ENCODE results near the gene BRF1.
"Not testable (repeated sequence)": the region's sequence is repeated elsewhere in the genome, so short reads cannot be mapped to it uniquely, and the experiment has no call there.

Gene BRF1

GRCh38 chr14:105281371-105282097 is 19.3 kb downstream of the BRF1 start:
- no peaks in the 10 kb centered on the region for H3K9me3 ChIP-seq
- H3K4me1 ChIP-seq, result no peaks in the 10 kb centered on the region
- H3K4me3 ChIP-seq (ENCODE audit: low read depth, low read length), result no peak overlapping the region
- H3K27me3 ChIP-seq, result no peaks in the 10 kb centered on the region
- TF ChIP-seq CTCF (IDR thresholded peaks at IDR 0.05; ENCODE audit: low read depth, low read length), result peak; percentile 74
- no peaks in the 10 kb centered on the region for H3K36me3 ChIP-seq
- peak; percentile 46 for DNase-seq

GRCh38 chr14:105280525-105280924 is 20.3 kb downstream of the BRF1 start:
- TF ChIP-seq CTCF (IDR thresholded peaks at IDR 0.05; ENCODE audit: low read depth, low read length), result no peak
- Histone ChIP-seq H3K27me3 (no peaks in the 10 kb centered on the region), H3K9me3 (no peaks in the 10 kb centered on the region), H3K4me1 (no peaks in the 10 kb centered on the region), H3K4me3 (ENCODE audit: low read depth, low read length) (no peak overlapping the region), H3K36me3 (no peaks in the 10 kb centered on the region)
- no peak for DNase-seq

GRCh38 chr14:105279642-105280361 is 21.0 kb downstream of the BRF1 start:
- Histone ChIP-seq H3K9me3 (no peaks in the 10 kb centered on the region), H3K4me1 (no peaks in the 10 kb centered on the region), H3K27me3 (no peaks in the 10 kb centered on the region), H3K4me3 (ENCODE audit: low read depth, low read length) (no peak overlapping the region), H3K36me3 (no peaks in the 10 kb centered on the region)
- TF ChIP-seq CTCF (IDR thresholded peaks at IDR 0.05; ENCODE audit: low read depth, low read length), result no peak
- DNase-seq, result no peak

- not testable (repeated sequence) for H3K36me3 ChIP-seq; H3K4me1 ChIP-seq; H3K9me3 ChIP-seq; DNase-seq; H3K27me3 ChIP-seq; H3K4me3 ChIP-seq (ENCODE audit: low read depth, low read length)
Observed at GRCh38 chr14:105277448-105277847, 23.4 kb downstream of the BRF1 start.

- no peak for DNase-seq
Observed at GRCh38 chr14:105275267-105275946, 25.4 kb downstream of the BRF1 start.

GRCh38 chr14:105274637-105275036 is 26.2 kb downstream of the BRF1 start:
- Histone ChIP-seq H3K4me3 (ENCODE audit: low read depth, low read length) (no peak overlapping the region), H3K27me3 (no peaks in the 10 kb centered on the region), H3K36me3 (no peaks in the 10 kb centered on the region), H3K4me1 (no peaks in the 10 kb centered on the region), H3K9me3 (no peaks in the 10 kb centered on the region)
- DNase-seq, result no peak
- no peak for TF ChIP-seq CTCF (IDR thresholded peaks at IDR 0.05; ENCODE audit: low read depth, low read length)

More at GRCh38 chr14:105275267-105275946, 25.4 kb downstream of the BRF1 start:
- no peaks in the 10 kb centered on the region for H3K9me3 ChIP-seq
- H3K4me1 ChIP-seq, result no peaks in the 10 kb centered on the region
- no peaks in the 10 kb centered on the region for H3K36me3 ChIP-seq
- H3K27me3 ChIP-seq, result no peaks in the 10 kb centered on the region
- no peak for TF ChIP-seq CTCF (IDR thresholded peaks at IDR 0.05; ENCODE audit: low read depth, low read length)
- no peak overlapping the region for H3K4me3 ChIP-seq (ENCODE audit: low read depth, low read length)
